H9 (cell line): ENCODE results near the gene LYVE1. TPM values are rescaled to one million over a fixed set of nuclear protein-coding genes. Genes with fewer than 3 reads are reported as not detected.

Experiments used
- DNase-seq: peaks from one replicate; pipeline ENCODE4 v3.0.0-alpha.2; 2017
- H2AFZ ChIP-seq: one replicate; pipeline ENCODE4 v1.6.1; 2013; ENCODE audit warnings: mild to moderate bottlenecking, low read length, control low read depth, moderate library complexity
- H2AK5ac ChIP-seq: 2 replicates; pipeline ENCODE4 v1.6.1; 2013; ENCODE audit warnings: low read length, control low read depth, mixed read lengths; ENCODE audit not compliant: insufficient read length
- H2BK120ac ChIP-seq: one replicate; pipeline ENCODE4 v1.6.1; 2013; ENCODE audit warnings: low read depth, mild to moderate bottlenecking, low read length, control low read depth, inconsistent platforms; ENCODE audit not compliant: poor library complexity, severe bottlenecking
- H2BK12ac ChIP-seq: 2 replicates; pipeline ENCODE4 v1.6.1; 2013; ENCODE audit warnings: low read length, control low read depth, mixed read lengths, low read depth; ENCODE audit not compliant: insufficient read length
- H2BK15ac ChIP-seq: 2 replicates; pipeline ENCODE4 v1.6.1; 2013; ENCODE audit warnings: low read depth, low read length, control low read depth
- H2BK20ac ChIP-seq: one replicate; pipeline ENCODE4 v1.6.1; 2013; ENCODE audit warnings: low read depth, mild to moderate bottlenecking, low read length, control low read depth, inconsistent platforms; ENCODE audit not compliant: poor library complexity, severe bottlenecking
- H2BK5ac ChIP-seq: 2 replicates; pipeline ENCODE4 v1.6.1; 2013; ENCODE audit warnings: low read length, control low read depth, mixed read lengths; ENCODE audit not compliant: insufficient read length
- H3K14ac ChIP-seq: 2 replicates; pipeline ENCODE4 v1.6.1; 2013; ENCODE audit warnings: low read length, control low read depth; ENCODE audit not compliant: insufficient read depth
- H3K18ac ChIP-seq: 2 replicates; pipeline ENCODE4 v1.6.1; 2013; ENCODE audit warnings: low read depth, mild to moderate bottlenecking, mixed read lengths, low read length, control low read depth; ENCODE audit not compliant: insufficient read length
- H3K23ac ChIP-seq: 2 replicates; pipeline ENCODE4 v1.6.1; 2013; ENCODE audit warnings: low read length, control low read depth, mixed read lengths, low read depth; ENCODE audit not compliant: insufficient read length
- H3K23me2 ChIP-seq: 2 replicates; pipeline ENCODE4 v1.6.1; 2013; ENCODE audit warnings: low read depth, mild to moderate bottlenecking, mixed read lengths, low read length, control low read depth; ENCODE audit not compliant: insufficient read length, poor library complexity, severe bottlenecking
- H3K27ac ChIP-seq: 2 replicates; pipeline ENCODE4 v1.5.1; 2013; ENCODE audit warnings: low read length, control low read depth, mixed read lengths, low read depth; ENCODE audit not compliant: insufficient read length
- H3K27me3 ChIP-seq: 2 replicates; pipeline ENCODE4 v1.6.1; 2013; ENCODE audit warnings: low read length, control low read depth, inconsistent platforms; ENCODE audit not compliant: insufficient read depth
- H3K4ac ChIP-seq: 2 replicates; pipeline ENCODE4 v1.6.1; 2013; ENCODE audit warnings: low read depth, mild to moderate bottlenecking, control low read depth, inconsistent platforms, low read length, moderate library complexity
- H3K4me1 ChIP-seq: 2 replicates; pipeline ENCODE4 v1.6.1; 2013; ENCODE audit warnings: low read length, control low read depth, inconsistent platforms; ENCODE audit not compliant: insufficient read depth
- H3K4me2 ChIP-seq: 2 replicates; pipeline ENCODE4 v1.6.1; 2013; ENCODE audit warnings: low read length, control low read depth, mixed read lengths; ENCODE audit not compliant: insufficient read length, insufficient read depth
- H3K56ac ChIP-seq: 2 replicates; pipeline ENCODE4 v1.6.1; 2013; ENCODE audit warnings: low read depth, mild to moderate bottlenecking, mixed read lengths, low read length, control low read depth; ENCODE audit not compliant: insufficient read length
- H3K79me1 ChIP-seq: 2 replicates; pipeline ENCODE4 v1.6.1; 2013; ENCODE audit warnings: low read depth, mild to moderate bottlenecking, moderate library complexity, low read length, control low read depth, inconsistent platforms; ENCODE audit not compliant: insufficient read depth, poor library complexity, severe bottlenecking
- H3K79me2 ChIP-seq: 2 replicates; pipeline ENCODE4 v1.6.1; 2013; ENCODE audit warnings: low read length, control low read depth, inconsistent platforms; ENCODE audit not compliant: insufficient read depth
- H3K9ac ChIP-seq: 2 replicates; pipeline ENCODE4 v1.6.1; 2013; ENCODE audit warnings: low read length, control low read depth, mixed read lengths; ENCODE audit not compliant: insufficient read length; ENCODE audit errors: extremely low read depth
- H3K9me3 ChIP-seq: one replicate; pipeline ENCODE4 v1.6.1; 2013; ENCODE audit warnings: low read depth, low read length, inconsistent platforms; ENCODE audit not compliant: control insufficient read depth
- H3T11ph ChIP-seq: one replicate; pipeline ENCODE4 v1.6.1; 2013; ENCODE audit warnings: mild to moderate bottlenecking, low read length, control low read depth, inconsistent platforms
- H4K20me1 ChIP-seq: one replicate; pipeline ENCODE4 v1.6.1; 2013; ENCODE audit not compliant: control insufficient read depth, insufficient read length, insufficient read depth
- H4K5ac ChIP-seq: 2 replicates; pipeline ENCODE4 v1.6.1; 2013; ENCODE audit warnings: low read depth, mild to moderate bottlenecking, mixed read lengths, low read length, control low read depth; ENCODE audit not compliant: insufficient read length
- H4K8ac ChIP-seq: replicated peaks from 2 replicates; pipeline ENCODE4 v1.6.1; 2013; ENCODE audit warnings: low read length, control low read depth, mixed read lengths, low read depth; ENCODE audit not compliant: insufficient read length
- H4K91ac ChIP-seq: 2 replicates; pipeline ENCODE4 v1.6.1; 2013; ENCODE audit warnings: low read depth, mild to moderate bottlenecking, moderate library complexity, mixed read lengths, low read length, control low read depth; ENCODE audit not compliant: insufficient read length
- H3K27ac Mint-ChIP-seq, 3 experiments: 2 replicates in 2 of 3; 3 replicates in 1 of 3; pipeline ENCODE4 v1.8.0; 2020 to 2021; ENCODE audit warnings: mixed read lengths in 3 of 3, mild to moderate bottlenecking in 1 of 3, moderate library complexity in 1 of 3
- H3K27me3 Mint-ChIP-seq: 2 replicates; pipeline ENCODE4 v1.8.0; 2021; ENCODE audit warnings: low read depth, mild to moderate bottlenecking, moderate library complexity, mixed read lengths
- H3K36me3 Mint-ChIP-seq, 3 experiments: 2 replicates in 2 of 3; 3 replicates in 1 of 3; pipeline ENCODE4 v1.8.0; 2020 to 2021; ENCODE audit warnings: low read depth in 3 of 3, mixed read lengths in 3 of 3; ENCODE audit not compliant: insufficient read depth in 1 of 3
- H3K4me1 Mint-ChIP-seq, 2 experiments: 2 replicates each; pipeline ENCODE4 v1.8.0; 2020; ENCODE audit warnings: mixed read lengths in 2 of 2
- H3K4me3 Mint-ChIP-seq, 2 experiments: 2 replicates in 1 of 2; 3 replicates in 1 of 2; pipeline ENCODE4 v1.8.0; 2020 to 2021; ENCODE audit warnings: mild to moderate bottlenecking in 2 of 2, mixed read lengths in 2 of 2, moderate library complexity in 1 of 2
- H3K9me3 Mint-ChIP-seq, 2 experiments: 2 replicates in 1 of 2; 3 replicates in 1 of 2; pipeline ENCODE4 v1.8.0; 2020; ENCODE audit warnings: mild to moderate bottlenecking in 2 of 2, mixed read lengths in 2 of 2, moderate library complexity in 1 of 2
- CTCF ChIP-seq: fragments of 200-600 bp; sonication (generic); conservative IDR thresholded peaks from 3 replicates; pipeline ENCODE4 v1.8.0; 2021; ENCODE audit warnings: antibody characterized with exemption, mild to moderate bottlenecking
- WGBS: extraction: QIAGEN DNeasy Blood & Tissue Kit; methylation state at CpG from one replicate; pipeline ENCODE4 v1.1.7; 2013; ENCODE audit warnings: missing lambda C conversion rate, low lambda C conversion rate, mixed read lengths; ENCODE audit not compliant: insufficient read length; ENCODE audit errors: extremely low coverage; 5-methylcytosine and 5-hydroxymethylcytosine counted together
- total RNA-seq: library from RNA; stranded (reverse); gene quantifications from 2 replicates; pipeline ENCODE4 v1.2.1, GENCODE V29; 2021

The LYVE1 gene
- total RNA-seq, 1 experiment from 2014 or later, result not detected

GRCh38 chr11:10572533-10572932 lies 4.1 kb upstream of the LYVE1 start:
- Histone ChIP-seq H3K4me1 (peaks cover 11% of the 10 kb centered on the region; the same call in 1 of the 2 replicates), H2AFZ (no peak overlapping the region), H3K56ac (no peak overlapping the region), H3K4me2 (no peak overlapping the region), H2BK20ac (no peak overlapping the region), H3K9me3 (no peaks in the 10 kb centered on the region), H2BK12ac (no peak overlapping the region), H2BK15ac (no peak overlapping the region), H3K27ac (no peak overlapping the region), H3K18ac (no peak overlapping the region), H3K23ac (no peak overlapping the region), H2BK5ac (no peak overlapping the region), H4K5ac (no peak overlapping the region), H3K14ac (no peak overlapping the region), H3K9ac (no peak overlapping the region), H4K91ac (no peak overlapping the region), H2BK120ac (no peak overlapping the region), H3T11ph (no peak overlapping the region), H3K27me3 (no peaks in the 10 kb centered on the region), H3K4ac (no peak overlapping the region), H4K8ac (no peak overlapping the region), H3K79me1 (no peaks in the 10 kb centered on the region), H3K23me2 (no peaks in the 10 kb centered on the region), H4K20me1 (no peaks in the 10 kb centered on the region), H3K79me2 (no peaks in the 10 kb centered on the region), H2AK5ac (no peak overlapping the region)
- Mint-ChIP-seq H3K27ac (no peak overlapping the region), H3K36me3 (no peaks in the 10 kb centered on the region), H3K4me1 (peaks cover 21 to 22% of the 10 kb centered on the region in 2 experiments), H3K4me3 (no peak overlapping the region), H3K9me3 (no peaks in the 10 kb centered on the region), H3K27me3 (no peaks in the 10 kb centered on the region)
- TF ChIP-seq CTCF, result no peak
- DNase-seq, result no peak
- no CpG with 5 or more reads among the region's 2 CpGs for WGBS
